Sigmoid colon (tissue), 3 donors: ENCODE measurements around the gene FMN2.

ENCODE experiments used
- POLR2A ChIP-seq, 2 donors: fragments of 450-650 bp; IDR thresholded peaks; one replicate each; pipeline ENCODE4 v1.6.1; 2016; ENCODE audit warnings: antibody characterized with exemption in 2 of 2, mild to moderate bottlenecking in 2 of 2, moderate library complexity in 2 of 2
- TF ChIP-seq, protein P1 (sequence below), 4 experiments: fragments of 450-650 bp in 3 of 4; fragments of 200-600 bp in 1 of 4; IDR thresholded peaks; one replicate each; pipeline ENCODE4 v1.5.1; 2016 to 2019; ENCODE audit warnings: antibody characterized with exemption in 4 of 4, mild to moderate bottlenecking in 3 of 4, moderate library complexity in 2 of 4

DNA sequence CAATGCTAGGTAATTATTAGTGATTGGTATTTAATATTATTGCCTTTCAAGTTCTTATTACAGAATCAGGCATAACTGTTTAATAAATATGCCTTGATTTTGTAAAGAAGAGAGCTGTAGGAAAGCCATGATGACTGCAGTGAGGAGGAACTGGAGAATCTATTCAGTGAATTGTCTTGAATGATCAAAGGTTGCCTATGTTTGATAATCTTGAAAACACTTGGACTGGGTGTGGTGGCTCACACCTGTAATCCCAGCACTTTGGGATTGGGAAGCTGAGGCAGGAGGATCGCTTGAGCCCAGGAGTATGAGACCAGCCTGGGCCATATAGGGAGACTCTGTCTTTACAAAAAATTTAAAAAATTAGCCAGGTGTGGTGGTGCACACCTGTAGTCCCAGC, 42.4 kb downstream of the FMN2 start:
- TF ChIP-seq POLR2A (IDR thresholded peaks at IDR 0.05), result no peak
- TF ChIP-seq, protein P1, sequence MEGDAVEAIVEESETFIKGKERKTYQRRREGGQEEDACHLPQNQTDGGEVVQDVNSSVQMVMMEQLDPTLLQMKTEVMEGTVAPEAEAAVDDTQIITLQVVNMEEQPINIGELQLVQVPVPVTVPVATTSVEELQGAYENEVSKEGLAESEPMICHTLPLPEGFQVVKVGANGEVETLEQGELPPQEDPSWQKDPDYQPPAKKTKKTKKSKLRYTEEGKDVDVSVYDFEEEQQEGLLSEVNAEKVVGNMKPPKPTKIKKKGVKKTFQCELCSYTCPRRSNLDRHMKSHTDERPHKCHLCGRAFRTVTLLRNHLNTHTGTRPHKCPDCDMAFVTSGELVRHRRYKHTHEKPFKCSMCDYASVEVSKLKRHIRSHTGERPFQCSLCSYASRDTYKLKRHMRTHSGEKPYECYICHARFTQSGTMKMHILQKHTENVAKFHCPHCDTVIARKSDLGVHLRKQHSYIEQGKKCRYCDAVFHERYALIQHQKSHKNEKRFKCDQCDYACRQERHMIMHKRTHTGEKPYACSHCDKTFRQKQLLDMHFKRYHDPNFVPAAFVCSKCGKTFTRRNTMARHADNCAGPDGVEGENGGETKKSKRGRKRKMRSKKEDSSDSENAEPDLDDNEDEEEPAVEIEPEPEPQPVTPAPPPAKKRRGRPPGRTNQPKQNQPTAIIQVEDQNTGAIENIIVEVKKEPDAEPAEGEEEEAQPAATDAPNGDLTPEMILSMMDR (IDR thresholded peaks at IDR 0.05), result no peak
